KOPT-K1 (cell line): ENCODE data around the gene KCNJ3.

Experiments
- H3K27ac ChIP-seq: fragments of 200-600 bp; sonication (generic); 2 replicates; pipeline ENCODE4 v1.5.1; 2016; ENCODE audit warnings: antibody characterized with exemption, mild to moderate bottlenecking, low read depth, low read length; ENCODE audit not compliant: poor library complexity, severe bottlenecking
- H3K36me3 ChIP-seq: fragments of 200-600 bp; sonication (generic); 2 replicates; pipeline ENCODE4 v1.5.1; 2017; ENCODE audit warnings: antibody characterized with exemption, mild to moderate bottlenecking, low read length, moderate library complexity; ENCODE audit not compliant: insufficient read depth
- H3K9me3 ChIP-seq: fragments of 200-600 bp; sonication (generic); 2 replicates; pipeline ENCODE4 v1.5.1; 2017; ENCODE audit warnings: antibody characterized with exemption, low read length, mild to moderate bottlenecking; ENCODE audit not compliant: insufficient read depth, poor library complexity, severe bottlenecking

KCNJ3 gene

GRCh38 chr2:154698296-154698720, at the start of gene KCNJ3:
KCNJ3 (plus strand) TSS chr2:154698695; CDS start chr2:154698776, 81 bp downstream.
- Histone ChIP-seq H3K36me3 (no peaks in the 10 kb centered on the region), H3K9me3 (no peaks in the 10 kb centered on the region), H3K27ac (no peak within 1 kb of the TSS)

DNA sequence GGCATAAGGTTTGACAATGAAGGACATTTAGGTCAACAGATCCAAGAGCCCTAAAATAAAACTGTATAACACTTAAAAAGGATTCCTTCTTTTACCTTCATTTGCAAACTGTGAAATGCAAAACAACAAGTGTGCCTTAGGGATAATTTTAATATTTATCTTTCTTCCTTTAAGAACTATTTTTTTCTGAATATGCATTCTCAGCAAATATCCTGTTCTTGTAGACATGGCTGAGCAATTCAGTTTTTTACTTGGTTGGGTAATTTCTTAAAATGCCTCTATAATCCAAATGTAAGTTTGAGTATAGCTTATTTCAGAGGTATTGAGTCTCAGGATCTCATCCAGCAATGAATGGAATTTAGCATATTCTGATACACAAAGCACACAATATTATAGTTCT, 43.0 kb upstream of the KCNJ3 start:
- Histone ChIP-seq H3K36me3 (no peaks in the 10 kb centered on the region), H3K9me3 (no peaks in the 10 kb centered on the region), H3K27ac (no peak overlapping the region)

DNA sequence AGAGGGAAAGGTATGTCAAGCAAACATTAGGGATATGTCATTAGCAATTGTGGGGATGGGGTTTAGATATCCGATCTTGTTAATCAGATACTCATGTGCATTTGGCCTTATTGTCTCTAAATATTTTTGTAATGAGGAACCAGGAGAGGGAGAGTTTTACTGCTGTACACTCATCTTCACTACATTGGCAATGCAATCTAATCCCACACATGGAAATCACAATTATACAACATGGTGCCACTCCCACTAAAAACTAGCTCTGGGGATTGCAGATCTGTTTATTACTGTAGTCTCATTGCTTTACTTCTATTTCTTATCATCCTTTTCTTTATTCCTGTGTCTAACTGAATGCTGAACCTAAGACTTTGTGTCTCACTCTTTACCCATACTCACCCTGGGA, 39.6 kb upstream of the KCNJ3 start:
- Histone ChIP-seq H3K27ac (no peak overlapping the region), H3K36me3 (no peaks in the 10 kb centered on the region), H3K9me3 (no peaks in the 10 kb centered on the region)

DNA sequence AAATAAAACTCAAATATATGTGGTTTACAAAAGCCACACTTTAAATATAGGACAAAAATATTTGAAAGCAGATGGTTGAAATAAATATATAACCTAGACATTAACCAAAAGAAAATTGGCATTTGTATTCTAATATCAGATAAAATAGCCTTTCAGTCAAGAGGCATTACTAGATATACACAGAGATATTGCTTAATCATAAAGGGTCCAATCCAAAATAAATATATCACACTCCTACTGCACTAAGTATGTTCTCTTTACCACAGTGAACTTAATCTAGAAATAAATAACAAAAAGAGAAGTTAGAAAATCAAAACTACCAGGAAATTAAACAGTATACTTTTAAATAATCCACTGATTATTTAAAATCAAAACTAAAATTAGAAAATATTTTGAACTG, 34.2 kb upstream of the KCNJ3 start:
- no peak overlapping the region for H3K27ac ChIP-seq
- H3K9me3 ChIP-seq: no peaks in the 10 kb centered on the region

GRCh38 chr2:154670083-154670482, 28.4 kb upstream of the KCNJ3 start:
- Histone ChIP-seq H3K27ac (no peak overlapping the region), H3K36me3 (no peaks in the 10 kb centered on the region)

More for the DNA sequence above, 34.2 kb upstream of the KCNJ3 start:
- H3K36me3 ChIP-seq: no peaks in the 10 kb centered on the region

GRCh38 chr2:154673694-154674093, 24.8 kb upstream of the KCNJ3 start:
- no peaks in the 10 kb centered on the region for H3K9me3 ChIP-seq
- no peaks in the 10 kb centered on the region for H3K36me3 ChIP-seq
- H3K27ac ChIP-seq: no peak overlapping the region

More at GRCh38 chr2:154670083-154670482, 28.4 kb upstream of the KCNJ3 start:
- no peaks in the 10 kb centered on the region for H3K9me3 ChIP-seq

DNA sequence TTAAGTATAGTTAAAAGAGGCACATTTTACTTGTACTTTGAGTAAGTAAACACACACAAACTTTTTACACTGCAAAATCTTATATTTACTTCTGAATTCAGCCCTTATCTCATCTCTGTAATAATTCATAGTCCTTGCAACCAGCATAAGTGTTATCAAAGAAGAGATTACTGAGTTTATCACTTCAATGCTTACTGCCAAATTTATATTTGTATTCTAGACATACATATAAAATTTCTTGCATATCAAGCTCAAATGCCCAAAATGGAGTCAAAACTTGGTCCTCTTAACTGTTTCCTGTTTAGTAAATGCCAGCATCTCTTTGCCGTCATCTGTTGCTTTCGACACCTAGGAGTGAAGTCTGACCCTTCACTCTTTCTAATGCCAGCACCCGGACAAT, 21.1 kb upstream of the KCNJ3 start:
- Histone ChIP-seq H3K36me3 (no peaks in the 10 kb centered on the region), H3K27ac (no peak overlapping the region), H3K9me3 (no peaks in the 10 kb centered on the region)

GRCh38 chr2:154681741-154682140, 16.8 kb upstream of the KCNJ3 start:
- Histone ChIP-seq H3K9me3 (no peaks in the 10 kb centered on the region), H3K36me3 (no peaks in the 10 kb centered on the region), H3K27ac (no peak overlapping the region)

- no peak overlapping the region for H3K27ac ChIP-seq
Measured at GRCh38 chr2:154686162-154686561, 12.3 kb upstream of the KCNJ3 start.

GRCh38 chr2:154688373-154688772, 10.1 kb upstream of the KCNJ3 start:
- H3K27ac ChIP-seq: no peak overlapping the region
- no peaks in the 10 kb centered on the region for H3K9me3 ChIP-seq
- H3K36me3 ChIP-seq: no peaks in the 10 kb centered on the region

More at GRCh38 chr2:154686162-154686561, 12.3 kb upstream of the KCNJ3 start:
- H3K36me3 ChIP-seq: no peaks in the 10 kb centered on the region
- no peaks in the 10 kb centered on the region for H3K9me3 ChIP-seq

- no peaks in the 10 kb centered on the region for H3K9me3 ChIP-seq
- no peaks in the 10 kb centered on the region for H3K36me3 ChIP-seq
- no peak overlapping the region for H3K27ac ChIP-seq
Measured at GRCh38 chr2:154689158-154689557, 9.3 kb upstream of the KCNJ3 start.

GRCh38 chr2:154692927-154693326, 5.6 kb upstream of the KCNJ3 start:
- no peaks in the 10 kb centered on the region for H3K36me3 ChIP-seq
- H3K27ac ChIP-seq: no peak overlapping the region
- H3K9me3 ChIP-seq: no peaks in the 10 kb centered on the region

- Histone ChIP-seq H3K27ac (no peak overlapping the region), H3K9me3 (no peaks in the 10 kb centered on the region), H3K36me3 (no peaks in the 10 kb centered on the region)
Measured at GRCh38 chr2:154693741-154694340, 4.7 kb upstream of the KCNJ3 start.

DNA sequence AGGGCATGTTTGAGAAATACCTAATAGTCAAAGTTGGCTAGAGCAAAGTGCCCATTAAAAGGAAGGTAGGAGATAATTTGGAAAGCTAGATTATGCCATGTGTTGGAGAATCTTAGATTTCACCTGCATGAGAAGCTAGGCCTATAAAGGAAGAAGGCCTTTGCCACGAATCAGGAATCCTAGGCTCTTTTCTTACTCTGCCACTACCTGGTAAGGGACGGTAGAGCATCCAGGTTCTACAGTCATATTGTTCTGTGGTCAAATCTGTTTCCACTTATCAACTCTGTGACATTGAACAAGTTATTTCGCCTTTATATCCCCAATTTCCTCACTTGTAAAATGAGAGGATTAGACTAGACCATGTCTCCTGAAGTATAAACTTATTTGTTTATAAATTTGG, 3.6 kb upstream of the KCNJ3 start:
- H3K27ac ChIP-seq: no peak overlapping the region
- H3K36me3 ChIP-seq: no peaks in the 10 kb centered on the region
- no peaks in the 10 kb centered on the region for H3K9me3 ChIP-seq

DNA sequence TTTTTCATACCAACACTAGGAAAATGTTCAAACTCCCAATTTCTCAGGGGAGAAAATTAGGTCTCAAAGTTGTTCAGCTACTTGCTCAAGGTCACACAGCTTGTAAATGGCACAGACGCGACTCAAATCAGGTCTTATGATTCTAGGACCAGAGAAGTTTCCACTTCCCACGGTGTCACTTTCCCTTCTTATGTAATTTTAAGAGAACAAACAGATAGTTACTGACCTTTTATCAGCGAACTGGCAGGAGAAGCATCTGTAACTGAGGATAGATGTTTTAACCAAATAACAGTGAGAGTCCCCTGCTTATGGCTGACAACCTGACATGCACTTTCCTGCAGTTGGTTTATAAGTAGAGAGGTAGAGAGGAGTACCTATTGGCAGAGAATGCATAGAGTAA, 2.1 kb upstream of the KCNJ3 start:
- Histone ChIP-seq H3K9me3 (no peaks in the 10 kb centered on the region), H3K27ac (no peak overlapping the region)

DNA sequence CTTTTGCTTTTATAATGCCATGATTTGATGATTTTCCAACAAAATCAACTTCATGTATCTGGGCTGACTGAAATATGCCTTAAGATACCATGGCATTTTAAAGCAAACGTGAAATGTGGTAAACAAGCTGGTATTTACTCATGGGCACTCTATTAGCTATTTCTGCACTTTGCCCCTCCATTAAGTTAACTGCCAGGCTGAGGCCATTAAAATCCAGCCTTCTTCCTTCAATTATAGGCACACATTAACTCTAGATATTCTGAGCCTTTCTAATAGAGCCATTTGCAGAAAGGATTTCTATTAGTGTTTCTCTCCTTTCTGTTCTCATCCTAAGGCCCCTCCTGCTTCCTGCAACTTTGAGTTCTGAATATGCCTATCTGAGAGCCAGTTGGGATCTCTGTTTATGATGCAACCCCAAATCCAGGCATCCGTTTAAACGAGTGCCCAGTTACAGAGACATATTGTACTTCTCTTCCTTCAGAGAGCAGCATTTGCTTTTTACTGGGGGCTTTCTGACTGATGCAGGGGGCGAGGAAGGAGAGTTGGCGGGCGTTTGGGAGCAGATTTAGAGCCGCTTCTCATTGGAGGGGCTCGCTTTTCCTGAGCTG, 1.6 kb upstream of the KCNJ3 start:
- H3K36me3 ChIP-seq: no peaks in the 10 kb centered on the region
- H3K9me3 ChIP-seq: no peaks in the 10 kb centered on the region
- no peak overlapping the region for H3K27ac ChIP-seq

More for the DNA sequence above, 2.1 kb upstream of the KCNJ3 start:
- H3K36me3 ChIP-seq: no peaks in the 10 kb centered on the region
